ENCODE results near the gene PTGER3. TPM values are rescaled to one million over a fixed set of nuclear protein-coding genes. Genes with fewer than 3 reads are reported as not detected.
"Not testable (repeated sequence)": the region's sequence is repeated elsewhere in the genome, so short reads cannot be mapped to it uniquely, and the experiment has no call there.

PTGER3 gene
- polyA plus RNA-seq, 4 donors: 2.0 to 2.4 TPM; not detected in 2

- Histone ChIP-seq H3K9me3 (ENCODE audit: control insufficient read depth in 2 of 2, insufficient read depth in 1 of 2, low read depth in 1 of 2, low read length in 1 of 2) (no peaks in the 10 kb centered on the region), H3K4me1 (ENCODE audit: control insufficient read depth in 3 of 3, insufficient read depth in 2 of 3, low read depth in 1 of 3, low read length in 2 of 3) (no peaks in the 10 kb centered on the region), H3K27me3 (ENCODE audit: control insufficient read depth in 3 of 3, insufficient read depth in 3 of 3, low read length in 3 of 3) (no peaks in the 10 kb centered on the region), H3K4me3 (ENCODE audit: low read depth in 1 of 3, low read length in 3 of 3) (no peak overlapping the region), H3K36me3 (ENCODE audit: control insufficient read depth in 3 of 3, insufficient read depth in 2 of 3, low read depth in 1 of 3, low read length in 3 of 3) (no peaks in the 10 kb centered on the region), H3K27ac (ENCODE audit: low read depth in 1 of 3, low read length in 2 of 3) (no peak overlapping the region)
- no peak for FAIRE-seq
- WGBS, 3 donors: 22 to 64% (median 35%) methylated on average over 3 of the region's 3 CpGs
- no peak for DNase-seq
Measured at GRCh38 chr1:70990469-70991253, 57.0 kb downstream of the PTGER3 start.

- Histone ChIP-seq H3K36me3 (ENCODE audit: control insufficient read depth in 3 of 3, insufficient read depth in 2 of 3, low read depth in 1 of 3, low read length in 3 of 3) (no peaks in the 10 kb centered on the region), H3K27me3 (ENCODE audit: control insufficient read depth in 3 of 3, insufficient read depth in 3 of 3, low read length in 3 of 3) (no peaks in the 10 kb centered on the region), H3K27ac (ENCODE audit: low read depth in 1 of 3, low read length in 2 of 3) (no peak overlapping the region), H3K9me3 (ENCODE audit: control insufficient read depth in 2 of 2, insufficient read depth in 1 of 2, low read depth in 1 of 2, low read length in 1 of 2) (no peaks in the 10 kb centered on the region), H3K4me1 (ENCODE audit: control insufficient read depth in 3 of 3, insufficient read depth in 2 of 3, low read depth in 1 of 3, low read length in 2 of 3) (no peaks in the 10 kb centered on the region), H3K4me3 (ENCODE audit: low read depth in 1 of 3, low read length in 3 of 3) (no peak overlapping the region)
- 63 to 73% (median 65%) methylated on average over 2 of the region's 2 CpGs for WGBS, 3 donors
- FAIRE-seq (no peak), DNase-seq (no peak)
Measured at GRCh38 chr1:70987497-70987896, 60.1 kb downstream of the PTGER3 start.

- DNase-seq; H3K36me3 ChIP-seq (ENCODE audit: control insufficient read depth in 3 of 3, insufficient read depth in 2 of 3, low read depth in 1 of 3, low read length in 3 of 3); H3K4me1 ChIP-seq (ENCODE audit: control insufficient read depth in 3 of 3, insufficient read depth in 2 of 3, low read depth in 1 of 3, low read length in 2 of 3); H3K9me3 ChIP-seq (ENCODE audit: control insufficient read depth in 2 of 2, insufficient read depth in 1 of 2, low read depth in 1 of 2, low read length in 1 of 2); FAIRE-seq; H3K27me3 ChIP-seq (ENCODE audit: control insufficient read depth in 3 of 3, insufficient read depth in 3 of 3, low read length in 3 of 3); H3K4me3 ChIP-seq (ENCODE audit: low read depth in 1 of 3, low read length in 3 of 3); H3K27ac ChIP-seq (ENCODE audit: low read depth in 1 of 3, low read length in 2 of 3): not testable (repeated sequence)
- 89 to 92% (median 92%) methylated on average over 5 of the region's 5 CpGs for WGBS, 3 donors
Measured at GRCh38 chr1:70985776-70986225, 61.8 kb downstream of the PTGER3 start.

GRCh38 chr1:70985278-70985677 is 62.3 kb downstream of the PTGER3 start:
- H3K27ac ChIP-seq (ENCODE audit: low read depth in 1 of 3, low read length in 2 of 3); DNase-seq; FAIRE-seq; H3K9me3 ChIP-seq (ENCODE audit: control insufficient read depth in 2 of 2, insufficient read depth in 1 of 2, low read depth in 1 of 2, low read length in 1 of 2); H3K36me3 ChIP-seq (ENCODE audit: control insufficient read depth in 3 of 3, insufficient read depth in 2 of 3, low read depth in 1 of 3, low read length in 3 of 3); H3K27me3 ChIP-seq (ENCODE audit: control insufficient read depth in 3 of 3, insufficient read depth in 3 of 3, low read length in 3 of 3); H3K4me3 ChIP-seq (ENCODE audit: low read depth in 1 of 3, low read length in 3 of 3); H3K4me1 ChIP-seq (ENCODE audit: control insufficient read depth in 3 of 3, insufficient read depth in 2 of 3, low read depth in 1 of 3, low read length in 2 of 3): not testable (repeated sequence)
- 79 to 82% (median 79%) methylated on average over 2 of the region's 2 CpGs for WGBS, 3 donors

- Histone ChIP-seq H3K4me1 (ENCODE audit: control insufficient read depth in 3 of 3, insufficient read depth in 2 of 3, low read depth in 1 of 3, low read length in 2 of 3) (no peaks in the 10 kb centered on the region), H3K4me3 (ENCODE audit: low read depth in 1 of 3, low read length in 3 of 3) (no peak overlapping the region), H3K9me3 (ENCODE audit: control insufficient read depth in 2 of 2, insufficient read depth in 1 of 2, low read depth in 1 of 2, low read length in 1 of 2) (no peaks in the 10 kb centered on the region), H3K27me3 (ENCODE audit: control insufficient read depth in 3 of 3, insufficient read depth in 3 of 3, low read length in 3 of 3) (no peaks in the 10 kb centered on the region), H3K36me3 (ENCODE audit: control insufficient read depth in 3 of 3, insufficient read depth in 2 of 3, low read depth in 1 of 3, low read length in 3 of 3) (no peaks in the 10 kb centered on the region), H3K27ac (ENCODE audit: low read depth in 1 of 3, low read length in 2 of 3) (no peak overlapping the region)
- DNase-seq: no peak
- WGBS, 3 donors: 68 to 88% (median 77%) methylated on average over 1 of the region's 1 CpG
- FAIRE-seq: no peak
Measured at GRCh38 chr1:70980361-70980760, 67.3 kb downstream of the PTGER3 start.

GRCh38 chr1:70979881-70980280 is 67.7 kb downstream of the PTGER3 start:
- H3K27me3 ChIP-seq (ENCODE audit: control insufficient read depth in 3 of 3, insufficient read depth in 3 of 3, low read length in 3 of 3): no peaks in the 10 kb centered on the region
- H3K27ac ChIP-seq (ENCODE audit: low read depth in 1 of 3, low read length in 2 of 3): no peak overlapping the region
- FAIRE-seq (no peak), DNase-seq (no peak)
- no peaks in the 10 kb centered on the region for H3K36me3 ChIP-seq (ENCODE audit: control insufficient read depth in 3 of 3, insufficient read depth in 2 of 3, low read depth in 1 of 3, low read length in 3 of 3)
- no peaks in the 10 kb centered on the region for H3K4me1 ChIP-seq (ENCODE audit: control insufficient read depth in 3 of 3, insufficient read depth in 2 of 3, low read depth in 1 of 3, low read length in 2 of 3)
- H3K4me3 ChIP-seq (ENCODE audit: low read depth in 1 of 3, low read length in 3 of 3): no peak overlapping the region
- H3K9me3 ChIP-seq (ENCODE audit: control insufficient read depth in 2 of 2, insufficient read depth in 1 of 2, low read depth in 1 of 2, low read length in 1 of 2): no peaks in the 10 kb centered on the region
- WGBS, 3 donors: 67 to 72% (median 69%) methylated on average over 2 of the region's 2 CpGs

- Histone ChIP-seq H3K9me3 (ENCODE audit: control insufficient read depth in 2 of 2, insufficient read depth in 1 of 2, low read depth in 1 of 2, low read length in 1 of 2) (no peaks in the 10 kb centered on the region), H3K36me3 (ENCODE audit: control insufficient read depth in 3 of 3, insufficient read depth in 2 of 3, low read depth in 1 of 3, low read length in 3 of 3) (no peaks in the 10 kb centered on the region), H3K27me3 (ENCODE audit: control insufficient read depth in 3 of 3, insufficient read depth in 3 of 3, low read length in 3 of 3) (no peaks in the 10 kb centered on the region), H3K27ac (ENCODE audit: low read depth in 1 of 3, low read length in 2 of 3) (no peak overlapping the region), H3K4me1 (ENCODE audit: control insufficient read depth in 3 of 3, insufficient read depth in 2 of 3, low read depth in 1 of 3, low read length in 2 of 3) (no peaks in the 10 kb centered on the region), H3K4me3 (ENCODE audit: low read depth in 1 of 3, low read length in 3 of 3) (no peak overlapping the region)
- 23 to 29% (median 25%) methylated on average over 4 of the region's 4 CpGs for WGBS, 3 donors
- DNase-seq: no peak
- FAIRE-seq: no peak
Measured at GRCh38 chr1:70979313-70979712, 68.3 kb downstream of the PTGER3 start.

GRCh38 chr1:70978623-70979022 is 69.0 kb downstream of the PTGER3 start:
- FAIRE-seq (no peak), DNase-seq (no peak)
- 82 to 90% (median 83%) methylated on average over 1 of the region's 1 CpG for WGBS, 3 donors
- H3K27ac ChIP-seq (ENCODE audit: low read depth in 1 of 3, low read length in 2 of 3): no peak overlapping the region
- H3K4me1 ChIP-seq (ENCODE audit: control insufficient read depth in 3 of 3, insufficient read depth in 2 of 3, low read depth in 1 of 3, low read length in 2 of 3): no peaks in the 10 kb centered on the region
- no peak overlapping the region for H3K4me3 ChIP-seq (ENCODE audit: low read depth in 1 of 3, low read length in 3 of 3)
- H3K27me3 ChIP-seq (ENCODE audit: control insufficient read depth in 3 of 3, insufficient read depth in 3 of 3, low read length in 3 of 3): no peaks in the 10 kb centered on the region
- H3K9me3 ChIP-seq (ENCODE audit: control insufficient read depth in 2 of 2, insufficient read depth in 1 of 2, low read depth in 1 of 2, low read length in 1 of 2): no peaks in the 10 kb centered on the region
- no peaks in the 10 kb centered on the region for H3K36me3 ChIP-seq (ENCODE audit: control insufficient read depth in 3 of 3, insufficient read depth in 2 of 3, low read depth in 1 of 3, low read length in 3 of 3)

- 51 to 85% (median 60%) methylated on average over 3 of the region's 3 CpGs for WGBS, 3 donors
- H3K36me3 ChIP-seq (ENCODE audit: control insufficient read depth in 3 of 3, insufficient read depth in 2 of 3, low read depth in 1 of 3, low read length in 3 of 3): no peaks in the 10 kb centered on the region
- FAIRE-seq (no peak), DNase-seq (no peak)
- no peak overlapping the region for H3K4me3 ChIP-seq (ENCODE audit: low read depth in 1 of 3, low read length in 3 of 3)
- no peak overlapping the region for H3K27ac ChIP-seq (ENCODE audit: low read depth in 1 of 3, low read length in 2 of 3)
- no peaks in the 10 kb centered on the region for H3K4me1 ChIP-seq (ENCODE audit: control insufficient read depth in 3 of 3, insufficient read depth in 2 of 3, low read depth in 1 of 3, low read length in 2 of 3)
- no peaks in the 10 kb centered on the region for H3K9me3 ChIP-seq (ENCODE audit: control insufficient read depth in 2 of 2, insufficient read depth in 1 of 2, low read depth in 1 of 2, low read length in 1 of 2)
- no peaks in the 10 kb centered on the region for H3K27me3 ChIP-seq (ENCODE audit: control insufficient read depth in 3 of 3, insufficient read depth in 3 of 3, low read length in 3 of 3)
Measured at GRCh38 chr1:70977575-70977974, 70.0 kb downstream of the PTGER3 start.

Measured in small intestine (tissue), 7 donors.